HFFc6 (cell line): ENCODE measurements around the gene PTPRQ. TPM values are rescaled to one million over a fixed set of nuclear protein-coding genes. Genes with fewer than 3 reads are reported as not detected.

ENCODE experiments used
- DNase-seq: peaks from one replicate; pipeline ENCODE4 v3.0.0-alpha.2; 2018
- H3K27ac Mint-ChIP-seq: 2 replicates; pipeline ENCODE4 v1.8.0; 2020; ENCODE audit warnings: mild to moderate bottlenecking, mixed read lengths
- H3K27me3 Mint-ChIP-seq: 2 replicates; pipeline ENCODE4 v1.8.0; 2021; ENCODE audit warnings: mild to moderate bottlenecking, moderate library complexity, mixed read lengths; ENCODE audit not compliant: insufficient read depth
- H3K36me3 Mint-ChIP-seq: 2 replicates; pipeline ENCODE4 v1.8.0; 2021; ENCODE audit warnings: low read depth, mixed read lengths
- H3K4me1 Mint-ChIP-seq: 2 replicates; pipeline ENCODE4 v1.8.0; 2020; ENCODE audit warnings: low read depth, mixed read lengths
- H3K4me3 Mint-ChIP-seq: 2 replicates; pipeline ENCODE4 v1.8.0; 2020; ENCODE audit warnings: mild to moderate bottlenecking, moderate library complexity, mixed read lengths
- H3K9me3 Mint-ChIP-seq: 2 replicates; pipeline ENCODE4 v1.8.0; 2020; ENCODE audit warnings: mild to moderate bottlenecking, mixed read lengths
- total RNA-seq, 6 experiments: library from RNA; stranded (reverse); fragmentation: NEBNext Ultra II Directional; extraction: Animal tissue kit (Norgen Biotek cat#: 25700); gene quantifications; 2 replicates in 1 of 6; 3 replicates in 5 of 6; pipeline ENCODE4 v1.2.3, GENCODE V29; 2021
- TF ChIP-seq, protein P1 (sequence below): fragments of 200-600 bp; sonication (generic); IDR thresholded peaks from 2 replicates; pipeline ENCODE4 v1.5.0; 2021; ENCODE audit warnings: antibody characterized with exemption, mild to moderate bottlenecking

The PTPRQ gene
- total RNA-seq, 6 experiments from 2014 or later = 2.6 to 4.1 (median 3.5) TPM

DNA sequence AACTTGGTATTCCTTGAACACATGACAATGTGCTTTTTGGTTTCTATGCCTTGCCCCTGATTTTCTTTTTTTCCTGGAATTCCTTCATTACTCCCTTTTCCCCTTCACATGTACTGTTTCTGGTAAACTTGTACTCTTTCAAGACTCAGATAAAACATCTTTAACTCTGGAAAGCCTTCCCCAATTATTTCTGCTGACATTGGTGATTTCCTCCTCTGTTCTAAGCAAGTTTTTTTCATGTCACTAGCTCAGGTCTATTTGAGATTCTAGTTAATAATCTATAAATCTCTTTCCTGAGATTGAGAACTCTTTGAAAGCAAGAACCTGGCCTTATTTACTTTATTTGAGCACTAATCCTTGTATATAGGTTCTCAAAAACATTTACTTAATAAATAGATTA is 24.0 kb upstream of the PTPRQ start:
- no peaks in the 10 kb centered on the region for H3K9me3 Mint-ChIP-seq
- peaks cover 55% of the 10 kb centered on the region for H3K4me1 Mint-ChIP-seq
- H3K27me3 Mint-ChIP-seq = no peaks in the 10 kb centered on the region
- H3K36me3 Mint-ChIP-seq = no peaks in the 10 kb centered on the region
- TF ChIP-seq, protein P1, sequence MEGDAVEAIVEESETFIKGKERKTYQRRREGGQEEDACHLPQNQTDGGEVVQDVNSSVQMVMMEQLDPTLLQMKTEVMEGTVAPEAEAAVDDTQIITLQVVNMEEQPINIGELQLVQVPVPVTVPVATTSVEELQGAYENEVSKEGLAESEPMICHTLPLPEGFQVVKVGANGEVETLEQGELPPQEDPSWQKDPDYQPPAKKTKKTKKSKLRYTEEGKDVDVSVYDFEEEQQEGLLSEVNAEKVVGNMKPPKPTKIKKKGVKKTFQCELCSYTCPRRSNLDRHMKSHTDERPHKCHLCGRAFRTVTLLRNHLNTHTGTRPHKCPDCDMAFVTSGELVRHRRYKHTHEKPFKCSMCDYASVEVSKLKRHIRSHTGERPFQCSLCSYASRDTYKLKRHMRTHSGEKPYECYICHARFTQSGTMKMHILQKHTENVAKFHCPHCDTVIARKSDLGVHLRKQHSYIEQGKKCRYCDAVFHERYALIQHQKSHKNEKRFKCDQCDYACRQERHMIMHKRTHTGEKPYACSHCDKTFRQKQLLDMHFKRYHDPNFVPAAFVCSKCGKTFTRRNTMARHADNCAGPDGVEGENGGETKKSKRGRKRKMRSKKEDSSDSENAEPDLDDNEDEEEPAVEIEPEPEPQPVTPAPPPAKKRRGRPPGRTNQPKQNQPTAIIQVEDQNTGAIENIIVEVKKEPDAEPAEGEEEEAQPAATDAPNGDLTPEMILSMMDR = no peak
- no peak for DNase-seq
- H3K4me3 Mint-ChIP-seq = no peak overlapping the region
- peak overlapping the region; percentile 5; the same call in 1 of the 2 replicates for H3K27ac Mint-ChIP-seq

DNA sequence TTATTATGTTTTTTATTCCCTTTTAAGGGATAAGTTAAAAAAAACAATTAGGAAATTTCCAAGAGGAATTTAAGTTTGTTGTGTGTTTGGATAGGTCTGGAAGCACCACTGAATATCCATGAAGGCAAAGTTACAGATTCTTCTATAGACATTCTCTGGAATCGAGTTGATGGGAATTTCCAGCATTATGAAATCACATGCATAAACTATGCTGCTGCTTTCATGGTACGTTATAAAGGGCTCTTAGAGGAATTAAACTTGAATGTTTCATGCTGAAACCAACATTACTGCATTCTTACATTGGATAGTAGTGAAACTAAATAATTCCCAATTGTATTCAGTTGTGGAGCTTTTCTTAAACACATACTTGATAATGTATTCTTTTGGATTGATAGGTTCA is 21.5 kb upstream of the PTPRQ start:
- Mint-ChIP-seq H3K4me3 (no peak overlapping the region), H3K36me3 (no peaks in the 10 kb centered on the region), H3K27me3 (no peaks in the 10 kb centered on the region), H3K27ac (peak overlapping the region; percentile 51), H3K4me1 (peaks cover 51% of the 10 kb centered on the region), H3K9me3 (no peaks in the 10 kb centered on the region)
- TF ChIP-seq, protein P1 = no peak
- DNase-seq = peak; percentile 31

DNA sequence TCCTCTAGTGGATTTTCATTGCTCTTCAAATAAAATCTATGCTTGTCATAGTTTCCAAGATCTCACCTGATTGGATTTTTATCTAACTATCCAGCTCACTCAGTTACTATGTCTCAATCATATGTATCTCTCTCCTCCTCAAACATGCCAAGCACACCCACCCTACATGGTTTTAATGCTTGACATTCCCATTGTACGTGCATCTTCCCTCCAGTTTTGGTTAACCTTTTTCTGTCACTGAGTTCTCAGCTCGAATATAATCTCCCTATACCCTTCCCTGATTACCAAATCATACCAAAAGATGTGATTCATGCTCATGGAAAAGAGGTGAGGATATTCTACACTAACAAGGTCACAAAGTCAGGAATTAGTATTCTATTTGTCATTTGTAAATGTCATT is 12.0 kb upstream of the PTPRQ start:
- H3K27me3 Mint-ChIP-seq = 0 out of 2 replicates have a peak, but pooled peaks cover 2% of the 10 kb centered on the region
- H3K36me3 Mint-ChIP-seq = peaks cover 3% of the 10 kb centered on the region; the same call in 1 of the 2 replicates
- no peaks in the 10 kb centered on the region for H3K9me3 Mint-ChIP-seq
- TF ChIP-seq, protein P1 = no peak
- H3K4me1 Mint-ChIP-seq = peaks cover 37% of the 10 kb centered on the region
- H3K27ac Mint-ChIP-seq = peak overlapping the region; percentile 32
- H3K4me3 Mint-ChIP-seq = no peak overlapping the region
- no peak for DNase-seq

DNA sequence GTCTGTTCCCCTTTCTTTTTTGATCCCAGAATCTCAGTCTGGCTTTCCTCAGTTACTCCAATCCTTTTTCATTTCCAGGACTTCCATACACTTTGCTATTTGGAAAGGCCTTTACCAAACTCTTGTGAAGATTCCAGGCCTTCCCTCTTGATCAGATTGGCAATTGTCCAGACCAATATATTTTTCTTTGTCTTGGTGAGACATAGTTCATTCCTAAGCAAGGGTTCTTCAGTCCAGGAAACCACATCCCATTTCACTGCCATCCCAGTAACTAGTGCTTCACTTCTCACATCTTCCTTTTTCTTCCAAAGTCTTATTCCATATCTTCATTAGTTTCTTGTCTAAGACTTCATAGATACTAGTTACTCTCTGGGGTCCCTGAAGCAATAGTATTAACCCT is 2.1 kb upstream of the PTPRQ start:
- DNase-seq = peak; percentile 73
- Mint-ChIP-seq H3K9me3 (peaks cover under 1% of the 10 kb centered on the region; the same call in 1 of the 2 replicates), H3K4me3 (peak overlapping the region; percentile 16), H3K4me1 (peaks cover 84% of the 10 kb centered on the region), H3K36me3 (peaks cover 13% of the 10 kb centered on the region), H3K27ac (peak overlapping the region; percentile 61), H3K27me3 (0 out of 2 replicates have a peak, but pooled peaks cover 2% of the 10 kb centered on the region)
- TF ChIP-seq, protein P1 = no peak

DNA sequence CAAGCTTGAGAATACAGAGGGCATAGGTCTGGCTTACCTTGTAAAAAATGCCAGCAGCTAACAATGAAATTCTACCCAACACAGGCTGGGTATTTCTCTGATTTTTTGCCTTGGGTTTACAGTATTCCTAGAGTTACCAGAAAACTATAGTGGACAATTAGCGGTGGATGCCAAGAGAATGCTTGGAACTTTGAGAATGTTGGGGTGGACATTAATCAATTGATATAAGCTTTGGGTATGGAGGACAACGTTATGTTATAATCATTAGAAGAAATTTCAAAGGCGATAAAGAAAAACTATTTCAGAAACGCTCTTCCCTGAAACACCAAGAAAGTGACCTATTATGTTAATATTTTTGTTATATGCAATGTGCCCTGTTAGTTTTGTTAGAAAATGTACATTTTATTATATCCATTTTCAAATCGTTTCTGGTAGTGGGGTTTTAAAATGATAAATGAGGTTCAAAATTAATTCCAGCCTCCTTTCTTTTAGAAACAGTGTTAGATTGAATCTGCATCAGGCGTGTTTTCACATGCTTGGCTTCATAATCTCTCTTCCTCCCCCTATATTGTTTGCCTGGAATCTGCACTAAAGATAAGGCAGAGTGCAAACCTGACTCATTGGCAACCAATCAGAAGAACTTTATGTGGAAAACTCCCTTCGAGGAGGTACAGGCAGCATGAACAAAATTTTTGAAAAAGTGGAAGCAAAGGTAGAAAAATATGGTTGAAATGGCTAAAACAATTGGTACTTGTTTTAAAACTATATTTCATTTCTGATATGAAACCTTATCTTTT is 1.4 kb upstream of the PTPRQ start:
- Mint-ChIP-seq H3K27ac (peak overlapping the region; percentile 61), H3K4me1 (peaks cover 90% of the 10 kb centered on the region), H3K36me3 (peaks cover 20% of the 10 kb centered on the region), H3K9me3 (peaks cover 6% of the 10 kb centered on the region; the same call in 1 of the 2 replicates), H3K4me3 (peak overlapping the region; percentile 16), H3K27me3 (no peaks in the 10 kb centered on the region)
- DNase-seq = no peak
- TF ChIP-seq, protein P1 = no peak
